GM12873 (cell line): Measurements from ENCODE around the gene DIPK1B.
A peak's percentile ranks its signal among the peaks of the same experiment; 100 is the strongest.

Experiments
- TF ChIP-seq, protein P1 (sequence below): IDR thresholded peaks from 2 replicates; pipeline ENCODE4 v1.5.1; 2012; ENCODE audit warnings: low read depth, mild to moderate bottlenecking, moderate library complexity, low read length, control low read depth; ENCODE audit not compliant: insufficient read depth; ENCODE audit errors: missing control alignments

DIPK1B gene

DNA sequence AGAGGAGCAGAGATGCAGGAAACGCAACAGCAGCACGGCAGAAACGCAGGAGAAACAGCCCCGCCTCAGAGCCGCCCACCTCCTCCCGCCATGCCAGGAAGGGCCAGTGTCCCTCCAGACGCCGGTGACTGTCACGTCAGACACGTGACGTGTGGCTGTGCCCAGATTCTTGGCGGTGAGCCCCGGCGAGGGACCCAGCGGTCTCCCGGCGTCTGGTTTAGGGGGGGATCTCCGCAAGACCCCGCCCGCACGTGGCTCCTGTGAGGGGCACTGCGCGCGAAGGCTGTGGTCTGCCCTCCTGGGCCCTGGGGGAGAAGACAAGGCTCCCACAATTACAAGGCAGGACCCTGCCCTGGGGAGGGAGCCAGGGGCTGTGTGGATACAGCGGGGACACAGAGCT lies 48.1 kb downstream of the DIPK1B start:
- TF ChIP-seq, protein P1, sequence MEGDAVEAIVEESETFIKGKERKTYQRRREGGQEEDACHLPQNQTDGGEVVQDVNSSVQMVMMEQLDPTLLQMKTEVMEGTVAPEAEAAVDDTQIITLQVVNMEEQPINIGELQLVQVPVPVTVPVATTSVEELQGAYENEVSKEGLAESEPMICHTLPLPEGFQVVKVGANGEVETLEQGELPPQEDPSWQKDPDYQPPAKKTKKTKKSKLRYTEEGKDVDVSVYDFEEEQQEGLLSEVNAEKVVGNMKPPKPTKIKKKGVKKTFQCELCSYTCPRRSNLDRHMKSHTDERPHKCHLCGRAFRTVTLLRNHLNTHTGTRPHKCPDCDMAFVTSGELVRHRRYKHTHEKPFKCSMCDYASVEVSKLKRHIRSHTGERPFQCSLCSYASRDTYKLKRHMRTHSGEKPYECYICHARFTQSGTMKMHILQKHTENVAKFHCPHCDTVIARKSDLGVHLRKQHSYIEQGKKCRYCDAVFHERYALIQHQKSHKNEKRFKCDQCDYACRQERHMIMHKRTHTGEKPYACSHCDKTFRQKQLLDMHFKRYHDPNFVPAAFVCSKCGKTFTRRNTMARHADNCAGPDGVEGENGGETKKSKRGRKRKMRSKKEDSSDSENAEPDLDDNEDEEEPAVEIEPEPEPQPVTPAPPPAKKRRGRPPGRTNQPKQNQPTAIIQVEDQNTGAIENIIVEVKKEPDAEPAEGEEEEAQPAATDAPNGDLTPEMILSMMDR = no peak

DNA sequence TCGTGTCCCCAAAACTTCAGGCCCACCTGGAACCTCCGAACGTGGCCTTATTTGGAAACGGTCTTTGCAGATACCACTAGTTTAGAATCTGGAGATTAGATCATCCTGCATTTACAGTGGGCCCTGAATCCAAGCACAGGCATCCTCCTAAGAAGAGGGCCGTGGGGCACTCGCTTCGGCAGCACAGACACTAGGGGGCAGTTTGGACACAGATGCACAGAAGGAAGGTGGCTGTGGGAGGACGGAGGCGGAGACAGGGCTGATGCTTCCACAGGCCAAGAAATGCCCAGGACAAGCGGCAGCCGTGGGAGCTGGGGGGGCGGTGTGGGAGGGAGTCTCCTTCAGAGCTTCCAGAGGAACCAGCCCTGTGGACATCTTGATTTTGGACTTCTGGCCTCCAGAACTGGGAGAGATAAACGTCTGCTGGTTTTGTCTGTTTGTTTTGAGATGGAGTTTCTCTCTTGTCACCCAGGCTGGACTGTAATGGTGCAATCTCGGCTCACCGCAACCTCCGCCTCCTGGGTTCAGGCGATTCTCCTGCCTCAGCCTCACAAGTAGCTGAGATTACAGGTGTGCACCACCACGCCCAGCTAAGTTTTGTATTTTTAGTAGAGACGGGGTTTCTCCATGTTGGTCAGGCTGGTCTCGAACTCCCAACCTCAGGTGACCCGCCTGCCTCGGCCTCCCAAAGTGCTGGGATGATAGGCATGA lies 48.6 kb downstream of the DIPK1B start:
- TF ChIP-seq, protein P1 = peak; percentile 72

DNA sequence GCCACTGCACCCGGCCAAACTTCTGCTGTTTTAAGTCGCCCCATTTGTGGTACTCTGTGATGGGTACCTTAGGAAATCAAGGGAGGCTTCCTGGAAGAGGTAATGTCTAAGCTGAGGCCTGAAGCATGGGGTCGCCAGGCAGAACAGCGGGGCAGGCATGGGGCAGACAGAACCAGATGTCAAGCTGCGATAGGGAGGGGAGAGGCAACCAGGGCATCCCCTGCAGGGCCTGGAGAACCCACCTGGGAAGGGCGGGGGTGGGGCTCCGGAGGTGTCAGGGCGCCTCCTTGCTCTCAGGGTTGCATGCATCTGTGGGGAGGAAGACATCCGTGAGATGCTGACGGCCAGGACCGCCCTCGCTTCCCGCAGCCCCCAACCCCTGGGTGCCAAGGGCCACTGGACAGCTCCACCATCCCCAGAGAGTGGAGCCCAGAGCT lies 49.2 kb downstream of the DIPK1B start:
- TF ChIP-seq, protein P1 = no peak

DNA sequence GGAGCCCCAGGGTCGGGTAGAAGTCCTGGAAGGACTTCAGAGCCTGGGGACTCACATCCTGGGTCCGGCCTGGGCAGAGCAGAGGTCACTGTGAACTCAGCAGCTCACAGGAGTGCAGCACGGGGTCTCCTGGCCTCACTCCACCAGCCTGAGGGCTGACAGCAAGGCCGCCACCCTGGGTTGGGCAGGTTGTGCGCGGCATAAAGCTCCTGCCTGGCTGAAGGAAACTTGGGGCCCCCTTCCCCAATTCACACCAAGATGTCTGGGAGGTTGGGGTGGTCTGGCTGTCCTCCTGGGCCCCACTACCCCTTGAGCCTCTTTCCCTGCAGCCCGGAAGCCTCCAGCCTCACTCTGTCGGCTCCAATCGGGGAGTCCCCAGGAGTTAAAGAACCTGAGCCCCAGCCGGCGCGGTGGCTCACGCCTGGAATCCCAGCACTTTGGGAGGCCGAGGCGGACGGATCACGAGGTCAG lies 49.9 kb downstream of the DIPK1B start:
- TF ChIP-seq, protein P1 = no peak

DNA sequence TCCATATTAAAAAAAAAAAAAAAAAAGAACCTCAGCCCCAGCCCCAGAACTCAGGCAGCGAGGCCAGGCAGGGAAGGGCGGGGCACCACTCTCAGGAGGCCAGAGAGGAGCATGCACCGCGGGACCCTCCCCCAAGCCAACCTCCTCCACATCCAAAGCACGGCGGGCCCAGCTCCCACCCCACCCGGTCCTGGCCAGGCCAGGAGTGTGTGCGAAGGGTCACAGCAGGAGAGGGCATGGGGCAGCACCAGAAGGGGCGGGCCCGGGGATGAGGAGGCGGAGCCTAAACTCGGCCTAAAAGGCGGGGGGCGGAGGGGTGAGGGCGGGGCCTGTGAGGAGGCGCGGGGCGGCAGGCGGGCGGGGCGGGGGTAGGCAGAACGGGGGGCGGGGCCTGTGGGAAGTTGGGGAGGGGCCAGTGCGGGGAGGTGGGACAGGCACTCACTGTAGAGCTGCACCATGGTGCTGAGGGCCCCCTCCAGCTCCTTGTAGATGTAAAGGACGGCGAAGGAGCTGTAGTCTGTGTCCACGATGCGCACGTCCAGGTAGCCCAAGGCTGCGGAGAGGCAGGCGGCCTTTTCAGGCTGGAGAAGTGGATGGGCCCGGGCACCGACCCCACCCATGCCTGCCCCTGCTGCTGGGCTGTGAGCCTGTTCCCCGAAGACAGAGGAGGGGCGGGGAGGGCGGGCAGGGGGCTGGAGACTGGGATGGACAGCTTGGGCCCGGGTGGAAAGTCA lies 50.7 kb downstream of the DIPK1B start:
- TF ChIP-seq, protein P1 = no peak

DNA sequence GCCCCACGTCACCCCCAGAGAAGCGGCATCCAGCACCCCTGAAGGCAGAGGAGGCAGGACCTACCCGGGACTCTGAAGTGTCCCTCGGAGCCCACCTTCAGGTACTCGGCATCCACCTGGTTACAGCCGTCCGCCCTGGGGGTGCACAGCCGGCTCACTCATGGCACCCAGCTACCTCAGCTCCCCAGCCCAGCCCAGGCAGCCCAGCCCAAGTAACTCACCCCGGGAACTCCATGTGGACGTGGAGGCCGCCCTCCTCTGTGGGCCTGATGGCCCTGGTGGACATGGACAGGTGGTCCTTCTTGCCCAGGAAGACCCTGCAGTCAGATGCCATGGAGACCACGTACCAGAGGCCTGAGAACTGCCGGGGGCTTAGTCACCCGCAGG lies 51.3 kb downstream of the DIPK1B start:
- TF ChIP-seq, protein P1 = no peak

DNA sequence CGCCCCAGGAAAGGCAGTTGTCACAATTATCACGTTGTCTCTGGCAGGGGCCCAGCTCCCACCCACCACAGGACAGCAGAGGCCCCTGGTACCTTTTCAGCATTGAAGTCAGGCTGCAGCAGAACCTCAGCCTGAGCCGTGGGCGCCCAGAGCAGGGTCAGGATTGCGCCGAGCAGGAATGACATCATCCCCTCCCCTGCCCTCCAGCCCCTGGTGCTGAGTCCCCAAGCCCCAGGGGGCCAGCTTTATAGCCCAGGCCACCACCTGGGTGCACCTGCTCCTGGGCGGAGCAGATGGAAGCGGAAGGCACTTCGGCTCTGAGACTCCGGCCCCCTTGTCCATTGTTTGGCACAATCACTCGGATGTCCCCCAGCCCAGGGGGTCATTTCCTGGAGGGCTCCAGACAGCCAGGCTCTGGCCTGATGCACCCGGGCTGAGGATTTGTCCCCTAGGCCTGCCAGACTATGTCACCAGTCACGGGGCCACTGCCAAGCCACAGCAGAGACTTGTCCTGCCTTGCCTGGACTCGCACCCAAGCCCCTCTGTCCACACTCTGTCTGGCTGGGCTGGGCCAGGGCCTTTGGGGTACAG lies 52.0 kb downstream of the DIPK1B start, which contains the start of gene LCN15:
Gene LCN15 (minus strand): TSS at position 218 of the 591 bp plus-strand sequence. CDS start 30 bp downstream, at position 188.
- TF ChIP-seq, protein P1 = no peak
